ENCODE results near the gene TRIM65. TPM values are rescaled to one million over a fixed set of nuclear protein-coding genes. Genes with fewer than 3 reads are reported as not detected.

TRIM65 gene
- total RNA-seq, 1 donor from 2014 or later: 9.8 TPM

DNA sequence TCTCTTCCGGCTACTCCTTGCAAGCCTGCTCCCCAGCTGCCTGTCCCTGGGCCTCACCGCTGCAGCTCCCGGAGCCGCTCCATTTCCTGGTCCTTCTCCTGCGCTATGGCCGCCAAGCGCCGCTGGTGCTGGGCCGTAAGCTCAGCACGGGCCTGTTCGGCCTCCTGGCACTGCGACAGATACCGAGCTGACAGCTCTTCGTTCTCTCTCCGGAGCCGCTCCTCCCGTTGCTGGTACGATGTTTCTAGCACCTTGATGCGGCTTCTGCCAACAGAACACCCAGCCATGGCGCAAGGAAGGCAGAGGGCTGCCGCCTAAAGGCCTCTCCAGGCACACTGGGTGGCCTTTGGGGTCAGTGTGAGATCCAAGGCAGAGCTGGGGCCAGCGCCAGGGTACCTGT lies 22.9 kb upstream of the TRIM65 start:
- DNase-seq (ENCODE audit: low spot score) (no peak), ATAC-seq (no peak)

DNA sequence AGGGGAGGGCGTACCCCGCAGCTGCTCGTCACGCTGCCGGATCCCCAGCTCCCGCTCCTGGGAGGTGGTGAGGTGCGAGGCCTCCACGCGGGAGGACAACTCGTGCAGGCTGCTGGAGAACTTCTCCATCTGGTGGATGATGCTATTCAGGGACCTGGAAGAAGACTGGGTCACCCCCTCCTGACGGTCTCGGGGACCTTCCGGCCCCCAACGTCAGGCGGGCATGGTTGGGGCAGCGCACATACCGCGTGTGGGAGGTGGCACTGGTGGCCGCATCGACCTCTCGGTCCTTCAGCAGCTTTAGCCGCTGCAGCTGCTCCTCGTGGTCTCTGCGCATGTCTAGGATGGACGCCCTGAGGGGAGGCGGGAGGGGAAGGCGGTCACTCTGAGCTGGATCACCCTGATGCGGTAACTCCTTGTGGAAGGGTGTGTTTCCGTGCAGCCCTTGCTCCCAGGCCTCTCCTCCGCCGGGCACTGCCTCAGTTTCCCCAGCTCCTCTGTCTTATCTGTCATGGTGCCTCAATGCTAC lies 21.2 kb upstream of the TRIM65 start:
- ATAC-seq (no peak), DNase-seq (ENCODE audit: low spot score) (no peak)

DNA sequence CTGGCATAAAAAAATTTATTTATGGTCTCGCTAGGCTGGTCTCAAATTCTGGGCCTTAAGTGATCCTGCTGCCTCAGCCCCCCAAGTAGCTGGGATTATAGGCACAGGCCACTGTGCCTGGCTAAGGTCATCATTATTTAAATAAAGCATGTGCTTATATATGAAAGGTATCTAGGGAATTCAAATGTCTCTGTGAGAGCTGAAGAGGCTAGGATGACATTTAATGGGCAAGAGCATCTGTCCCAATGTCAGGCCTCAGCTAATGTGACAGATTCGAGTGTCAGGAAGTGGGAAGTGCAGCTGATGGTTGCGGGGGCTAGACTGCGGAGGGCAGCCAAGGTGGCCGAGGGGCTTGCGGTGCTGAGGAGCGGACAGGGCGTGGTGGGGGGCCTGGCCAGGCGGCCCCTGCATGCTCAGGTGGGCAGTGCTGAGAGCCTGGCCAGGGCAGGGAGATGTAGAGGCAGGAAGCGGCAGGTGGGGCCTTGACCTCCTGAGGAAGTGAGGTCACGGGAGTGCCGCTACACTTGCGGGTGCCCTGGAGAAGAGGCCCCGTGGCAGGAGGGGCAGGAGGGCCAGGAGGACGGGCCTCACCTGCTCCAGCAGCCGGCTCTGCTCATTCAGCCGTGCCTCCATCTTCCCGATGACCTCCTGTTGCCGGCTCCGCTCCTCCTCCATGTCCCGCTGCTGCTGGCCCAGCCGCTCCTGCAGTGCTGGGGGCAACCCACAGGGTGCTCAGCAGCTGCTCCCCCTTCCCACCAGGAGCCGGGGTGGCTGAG lies 20.6 kb upstream of the TRIM65 start:
- ATAC-seq: no peak
- no peak for DNase-seq (ENCODE audit: low spot score)

DNA sequence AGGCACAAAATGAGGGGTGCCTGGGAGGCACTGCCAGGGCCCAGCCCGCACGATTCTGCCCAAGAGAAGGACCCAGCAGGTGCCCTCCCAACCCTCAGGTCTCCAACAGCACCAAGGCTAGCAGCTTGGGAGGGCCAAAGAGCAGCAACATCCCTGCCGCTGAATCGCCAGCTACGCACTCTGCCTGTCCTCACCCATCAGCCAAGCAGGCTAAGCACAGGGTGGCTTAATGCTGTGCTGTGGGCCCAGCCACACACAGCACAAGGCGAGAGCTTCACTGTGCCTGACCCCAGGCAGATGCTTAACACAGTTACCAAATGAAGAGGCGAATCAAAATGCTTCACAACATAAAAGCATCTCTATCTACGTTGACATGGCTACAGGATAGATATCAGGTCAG lies 18.5 kb upstream of the TRIM65 start:
- ATAC-seq (no peak), DNase-seq (ENCODE audit: low spot score) (no peak)

DNA sequence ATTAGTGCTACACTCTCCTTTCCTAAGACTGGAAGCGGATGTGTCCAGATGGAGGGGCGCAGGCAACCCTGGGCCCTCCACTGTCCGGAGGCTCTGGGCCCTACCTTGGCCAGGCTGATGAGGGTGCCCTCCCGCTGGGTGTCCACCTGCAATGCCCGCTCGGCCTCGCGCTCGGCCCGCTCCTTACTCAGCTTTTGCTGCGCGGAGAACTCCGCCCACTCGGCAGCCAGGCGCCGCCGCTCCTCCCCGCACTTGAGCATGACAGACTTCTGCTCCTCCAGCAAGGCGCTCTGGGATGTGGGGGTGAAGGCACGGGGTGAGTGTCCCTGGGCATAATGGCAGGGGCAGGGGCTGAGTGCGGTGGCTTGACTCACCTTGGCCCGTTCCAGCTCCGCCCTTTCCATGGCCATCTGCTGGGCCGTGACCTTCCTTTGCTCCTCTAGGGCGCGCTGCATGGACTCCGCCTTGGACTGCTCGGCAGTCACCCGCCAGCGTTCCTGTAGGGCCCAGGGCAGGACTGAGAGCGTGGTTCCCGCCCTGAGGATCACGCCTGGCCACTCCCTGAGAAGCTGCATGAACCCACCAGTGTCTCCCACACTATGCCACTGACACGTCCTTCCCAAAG lies 18.0 kb upstream of the TRIM65 start:
- DNase-seq (ENCODE audit: low spot score) (no peak), ATAC-seq (no peak)

DNA sequence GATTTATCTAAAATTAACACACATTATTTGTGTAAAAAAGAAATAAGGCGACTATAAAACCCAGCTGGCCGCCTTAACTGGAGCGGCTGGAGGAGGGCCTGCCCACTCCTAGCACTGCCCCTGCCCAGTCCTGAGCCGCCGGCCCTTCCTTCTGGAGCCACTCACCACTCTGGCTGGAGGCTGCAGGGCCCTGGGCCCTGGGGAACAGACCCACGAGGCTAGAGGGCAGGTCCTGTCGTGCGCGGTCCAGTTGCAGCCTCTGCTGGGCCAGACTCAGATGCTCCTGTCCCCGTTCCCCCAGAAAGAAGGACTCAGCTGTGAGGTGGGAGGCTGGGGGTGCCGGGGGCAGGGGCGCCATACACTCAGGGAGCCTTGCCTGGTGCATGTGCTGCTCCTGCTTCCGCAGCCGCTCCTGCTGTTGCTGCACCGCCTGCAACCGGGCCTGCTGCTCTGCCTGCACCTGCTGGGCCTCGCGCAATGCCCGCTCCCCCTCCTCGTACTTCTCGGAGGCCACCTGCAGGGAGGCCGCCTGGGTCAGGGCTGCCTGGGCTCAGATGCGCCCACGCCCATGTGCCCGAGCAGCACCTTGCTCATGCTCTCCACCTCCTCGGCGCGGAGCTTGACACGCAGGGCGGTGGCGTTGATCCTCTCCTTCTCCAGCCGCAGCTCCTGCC lies 16.9 kb upstream of the TRIM65 start:
- ATAC-seq: no peak
- no peak for DNase-seq (ENCODE audit: low spot score)

DNA sequence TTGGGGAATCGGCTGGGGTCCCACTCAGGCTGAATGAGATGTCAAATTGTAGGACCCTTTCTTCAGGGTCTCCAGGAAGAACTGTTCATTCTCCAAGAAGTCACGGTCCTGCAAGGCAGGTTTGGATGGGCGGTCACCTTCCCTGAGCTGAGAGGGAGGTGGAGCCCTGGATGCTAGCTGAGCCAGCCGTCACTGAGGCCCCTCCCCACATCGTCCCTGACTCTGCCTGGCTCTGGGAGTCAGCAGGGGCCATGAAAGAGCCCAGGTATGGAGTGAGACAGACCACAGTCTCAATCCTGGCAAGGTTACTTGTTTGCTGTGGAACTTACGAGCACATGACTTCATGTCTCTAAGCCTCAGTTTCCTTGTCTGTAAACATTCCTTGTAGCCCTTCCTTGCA lies 13.9 kb upstream of the TRIM65 start:
- DNase-seq (ENCODE audit: low spot score) (no peak), ATAC-seq (no peak)

DNA sequence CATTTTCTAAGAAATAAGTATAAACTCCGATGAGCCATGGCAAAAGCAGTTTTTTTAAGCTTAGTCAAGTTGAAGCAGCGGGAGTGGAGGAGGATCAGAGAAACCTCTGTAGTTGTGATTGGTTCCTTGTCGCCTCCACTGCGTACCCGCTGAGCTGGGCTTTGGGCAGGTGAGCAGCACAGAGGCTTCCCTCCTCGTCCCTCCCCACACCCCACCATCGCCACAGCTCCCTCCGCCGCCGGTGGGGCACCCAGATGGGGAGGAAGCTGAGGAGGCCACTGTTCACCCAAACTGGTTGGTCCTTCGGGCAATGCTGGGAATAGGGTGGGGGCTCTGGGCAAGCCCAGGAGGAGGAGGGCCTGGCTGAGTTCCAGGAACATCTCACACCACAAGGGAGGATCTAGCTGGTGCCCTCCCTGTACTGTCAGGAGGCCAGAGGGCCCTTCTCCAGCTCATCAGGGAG lies 13.1 kb upstream of the TRIM65 start:
- DNase-seq (ENCODE audit: low spot score) (no peak), ATAC-seq (no peak)

DNA sequence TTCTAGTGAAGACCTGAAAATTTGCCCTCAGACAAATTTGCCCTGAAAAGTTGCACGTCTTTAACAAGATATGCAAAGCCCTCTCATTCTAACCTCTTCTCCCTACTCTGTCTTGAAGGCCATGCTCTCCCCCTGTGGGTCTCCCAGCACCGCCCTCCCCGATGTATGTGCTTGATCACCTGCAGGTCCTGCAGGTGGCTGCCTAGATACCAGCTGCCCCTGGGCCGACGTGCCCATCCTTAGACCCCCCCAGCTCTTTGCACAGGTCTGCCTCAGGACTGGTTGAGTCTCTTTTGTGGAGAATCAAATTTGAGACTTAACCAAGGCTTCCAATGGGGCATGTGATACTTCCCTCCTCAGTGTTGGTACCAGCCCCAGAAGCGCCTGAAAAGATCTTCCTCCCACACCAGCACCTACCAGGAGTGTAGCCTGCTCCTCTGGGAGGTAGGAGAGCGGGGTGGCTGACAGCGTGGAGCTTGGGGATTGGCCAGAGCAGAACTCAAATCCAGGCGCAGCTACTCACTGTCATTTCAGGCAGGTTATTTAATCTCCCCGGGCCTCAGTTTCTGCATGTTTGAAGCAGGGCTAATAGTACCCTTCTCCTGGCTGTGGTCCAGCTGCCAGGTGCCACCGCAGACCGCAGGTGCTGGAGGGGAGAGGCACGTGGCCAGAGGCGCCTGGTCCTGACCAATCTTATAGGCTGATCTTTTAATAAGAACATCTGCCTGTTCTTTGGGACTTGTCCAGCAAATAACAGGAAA lies 12.5 kb upstream of the TRIM65 start:
- ATAC-seq: no peak

DNA sequence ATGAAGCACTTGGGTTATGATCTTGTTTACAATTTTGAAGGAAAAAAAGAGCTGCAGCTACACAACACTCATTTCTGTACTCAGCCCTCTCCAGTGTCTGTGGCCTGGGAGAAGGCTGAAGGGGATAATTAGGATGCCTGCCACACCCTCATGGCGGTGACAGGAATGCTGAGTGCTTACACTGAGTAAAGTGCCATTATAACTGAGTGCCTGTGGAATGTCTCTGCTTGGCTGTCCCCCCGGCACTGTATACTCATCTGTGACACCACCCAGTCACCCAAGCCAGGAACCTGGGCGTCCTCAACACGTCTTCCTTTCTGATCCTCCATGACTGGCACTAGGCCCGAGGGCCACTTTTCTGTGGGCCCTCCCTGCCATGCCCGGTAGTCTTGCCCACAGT lies 11.4 kb upstream of the TRIM65 start:
- ATAC-seq: no peak
- no peak for DNase-seq (ENCODE audit: low spot score)

More for the DNA sequence above, 12.5 kb upstream of the TRIM65 start:
- DNase-seq (ENCODE audit: low spot score): no peak

DNA sequence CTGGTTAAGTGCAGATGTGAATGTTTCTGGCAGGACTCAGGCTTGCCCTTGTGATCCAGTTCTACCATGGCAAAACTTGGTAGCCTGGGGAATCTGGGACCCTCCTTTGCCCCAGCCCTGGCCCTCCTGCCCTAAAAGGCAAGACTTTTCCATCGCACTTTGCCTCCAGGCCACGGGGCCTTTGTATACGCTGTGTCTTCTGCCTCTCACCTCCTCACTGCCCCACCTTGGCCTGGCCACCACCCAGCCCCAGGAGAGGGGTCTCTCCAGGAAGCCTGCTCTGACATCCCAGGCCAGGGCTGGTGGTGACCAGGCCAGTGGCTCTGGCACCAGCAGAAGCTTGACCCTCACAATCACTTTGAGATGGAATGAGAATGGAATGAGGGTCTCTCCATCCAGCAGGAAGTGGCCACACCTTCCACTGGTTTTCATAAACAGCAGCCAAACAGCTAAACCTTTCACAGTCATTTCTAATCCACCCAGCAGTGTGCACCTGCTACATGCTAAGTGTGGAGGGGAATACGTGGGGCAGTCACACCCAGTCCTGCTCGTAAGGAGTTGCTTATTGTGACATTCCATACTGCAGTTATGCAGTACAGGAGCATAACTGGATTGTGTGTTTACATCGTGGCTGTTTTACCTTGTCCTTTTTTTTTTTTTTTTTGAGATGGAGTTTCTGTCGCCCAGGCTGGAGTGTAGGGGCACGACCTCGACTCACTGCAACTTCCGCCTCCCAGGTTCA lies 9.6 kb upstream of the TRIM65 start:
- ATAC-seq (no peak), DNase-seq (ENCODE audit: low spot score) (no peak)

DNA sequence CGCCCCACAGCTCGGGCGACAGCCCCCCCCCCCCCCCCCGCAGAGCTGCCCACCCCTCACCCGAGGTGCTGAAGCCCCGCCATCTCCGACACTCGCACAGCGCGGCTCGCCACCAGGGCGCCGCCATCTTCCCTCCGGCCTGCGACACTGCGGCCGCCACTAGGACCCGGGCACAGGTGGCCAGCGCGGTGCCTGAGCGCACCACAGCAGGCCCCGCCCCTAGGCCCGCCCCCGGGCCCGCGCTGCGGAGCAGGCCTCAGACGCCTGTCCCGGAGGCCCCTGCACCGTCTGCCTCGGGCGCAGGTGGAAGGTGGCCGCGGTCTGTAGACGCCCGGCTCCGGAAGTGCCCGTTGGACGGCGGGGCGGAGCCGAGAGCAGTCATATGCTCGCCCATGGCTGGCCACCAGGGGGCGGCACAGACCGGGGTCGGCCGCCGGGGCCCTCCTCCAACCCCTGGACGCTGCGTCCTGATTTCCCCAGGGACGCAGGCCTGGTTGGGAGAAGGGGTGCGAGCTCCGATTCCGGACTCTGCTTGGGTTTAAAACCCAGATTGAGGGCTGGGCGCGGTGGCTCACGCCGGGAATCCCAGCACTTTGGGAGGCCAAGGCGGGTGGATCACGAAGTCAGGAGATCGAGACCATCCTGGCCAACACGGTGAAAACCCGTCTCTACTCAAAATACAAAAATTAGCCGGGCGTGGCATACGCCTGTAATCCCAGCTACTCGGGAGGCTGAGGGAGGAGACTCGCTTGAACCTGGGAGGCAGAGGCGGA lies 8.2 kb upstream of the TRIM65 start, which contains the start of gene MRPL38:
Gene MRPL38 (minus strand): TSS at position 136 of the 773 bp plus-strand sequence. CDS start 9 bp downstream, at position 127.
- DNase-seq (ENCODE audit: low spot score): peak; percentile 97
- peak; percentile 93 for ATAC-seq

DNA sequence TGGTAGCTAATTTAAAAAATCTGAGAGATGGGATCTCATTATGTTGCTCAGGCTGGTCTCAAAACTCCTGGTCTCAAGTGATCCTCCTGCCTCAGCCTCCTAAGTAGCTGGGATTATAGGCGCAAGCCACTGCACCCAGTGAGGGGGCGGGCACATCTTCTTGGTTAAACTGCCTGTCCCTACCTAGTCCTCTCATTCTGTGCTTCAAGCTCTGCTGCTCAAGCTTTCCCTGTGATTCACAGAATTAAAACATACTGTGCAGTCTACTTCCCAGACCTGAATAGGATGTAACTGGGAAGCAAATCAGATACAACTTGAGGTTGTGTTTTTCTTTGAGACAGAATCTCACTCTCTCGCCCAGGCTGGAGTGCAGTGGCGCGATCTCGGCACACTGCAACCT lies 5.7 kb upstream of the TRIM65 start:
- ATAC-seq (no peak), DNase-seq (ENCODE audit: low spot score) (no peak)

DNA sequence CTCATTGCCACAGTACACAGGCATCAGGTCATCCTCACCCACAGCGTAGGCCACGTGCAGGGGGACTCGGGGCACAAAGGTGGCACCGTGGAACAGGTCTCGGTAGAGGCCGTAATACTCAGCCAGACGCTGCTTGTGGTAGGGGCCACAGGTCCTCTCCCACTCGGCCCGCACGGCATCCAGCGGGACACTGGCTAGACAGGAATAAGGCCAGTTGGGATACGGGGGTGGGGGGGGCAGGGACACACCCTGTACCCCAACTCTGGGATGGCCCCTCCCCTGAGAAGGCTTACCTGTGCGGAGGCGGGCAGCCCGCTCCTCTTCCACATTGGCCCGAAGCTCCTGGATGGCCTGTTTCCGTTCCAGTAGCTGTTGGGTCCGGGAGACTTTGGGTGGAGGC lies 5.0 kb upstream of the TRIM65 start:
- ATAC-seq (no peak), DNase-seq (ENCODE audit: low spot score) (no peak)

DNA sequence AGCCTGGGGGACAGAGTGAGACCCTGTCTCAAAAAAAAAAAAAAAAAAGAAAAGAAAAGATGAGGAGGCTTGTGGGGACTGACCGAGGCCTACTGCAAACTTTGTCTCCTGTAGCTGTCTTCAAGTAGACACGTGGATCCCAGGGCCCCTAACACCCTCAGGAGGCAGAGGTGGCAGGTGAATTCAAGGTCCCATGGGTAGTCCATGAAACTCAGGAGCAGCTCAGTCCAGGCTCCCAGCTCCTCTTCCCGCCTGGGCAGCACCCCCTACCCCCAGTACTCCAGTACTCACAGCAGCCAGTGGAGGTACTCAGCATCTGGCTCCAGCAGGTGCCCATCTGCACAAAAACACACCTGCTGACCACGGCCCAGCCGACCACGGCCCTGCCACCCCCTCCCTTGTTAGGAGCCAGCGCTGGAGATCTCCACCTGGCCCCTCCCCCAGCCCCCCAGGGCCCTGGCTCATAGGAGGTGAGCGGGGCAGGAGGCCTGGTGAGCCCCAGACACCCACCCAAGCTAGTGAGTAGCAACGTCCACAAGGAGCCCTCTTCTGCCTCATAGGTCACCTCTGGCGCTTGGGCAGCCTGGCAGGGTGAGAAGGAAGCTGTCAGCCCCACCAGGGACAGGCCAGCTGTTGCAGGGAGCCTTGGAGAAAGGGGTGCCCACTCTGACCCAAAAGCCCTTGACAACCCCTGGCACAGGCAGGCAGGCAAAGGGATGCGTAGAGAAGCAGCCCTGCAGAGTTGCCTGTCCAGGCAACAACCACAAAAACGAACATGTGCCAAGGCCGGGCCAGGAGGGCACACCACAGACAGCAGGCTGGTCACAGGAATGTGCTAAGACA lies 4.2 kb upstream of the TRIM65 start:
- ATAC-seq: no peak
- DNase-seq (ENCODE audit: low spot score): no peak

DNA sequence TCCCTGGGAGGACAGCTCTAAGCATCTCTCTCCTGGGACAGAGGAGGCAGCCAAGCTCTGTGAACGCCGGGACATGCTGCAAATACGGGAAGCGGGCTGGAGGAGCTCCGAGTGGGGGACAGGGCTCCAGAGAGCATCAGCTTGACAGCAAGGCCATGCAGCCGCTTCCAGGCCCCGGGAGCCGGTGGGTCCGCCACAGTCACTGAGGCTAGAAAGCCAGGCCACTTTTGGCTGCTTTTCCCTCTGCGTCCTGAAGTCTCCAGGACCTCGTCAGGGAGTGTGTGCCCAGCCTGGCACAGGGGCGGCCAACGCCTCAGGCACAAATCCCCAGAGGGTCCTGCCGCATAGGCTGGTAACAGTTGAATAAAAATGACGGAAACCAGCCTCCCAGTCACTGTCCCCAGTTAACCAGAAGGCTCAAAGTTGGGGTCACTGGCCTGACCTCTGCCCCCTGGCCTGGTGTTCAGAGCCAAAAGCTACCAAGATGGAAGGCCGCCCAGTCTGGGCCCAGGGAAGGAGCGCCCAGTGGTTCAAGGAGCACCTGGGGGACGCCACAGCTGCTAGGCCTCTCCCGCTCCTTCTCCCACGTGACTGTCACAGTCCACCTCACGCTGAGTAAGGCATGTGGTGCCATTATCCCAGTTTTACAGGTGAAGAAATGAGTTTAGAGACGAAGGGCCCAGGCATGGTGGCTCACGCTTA lies 3.2 kb upstream of the TRIM65 start:
- peak; percentile 8 for ATAC-seq
- DNase-seq (ENCODE audit: low spot score): peak; percentile 76

DNA sequence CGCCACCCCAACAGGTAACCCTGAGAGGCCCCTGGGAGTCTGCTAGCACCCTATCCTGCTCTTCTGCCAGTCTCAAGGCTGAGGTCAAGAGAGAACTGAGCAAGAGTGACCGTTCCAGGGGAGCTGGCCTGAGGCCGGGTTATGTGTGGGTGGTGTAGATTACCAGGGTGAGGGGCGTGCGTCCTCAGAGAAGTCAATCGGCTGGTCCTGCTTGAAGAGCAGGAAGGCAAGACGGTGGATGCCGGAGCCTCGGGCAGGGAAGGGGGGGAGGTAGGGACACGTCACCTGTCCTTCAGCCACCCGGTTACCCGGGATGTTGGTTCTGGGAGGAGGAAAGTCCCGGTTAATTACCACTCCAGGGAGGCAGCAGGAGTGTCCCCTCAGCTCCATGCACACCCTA lies 2.6 kb upstream of the TRIM65 start:
- DNase-seq (ENCODE audit: low spot score) (no peak), ATAC-seq (no peak)

DNA sequence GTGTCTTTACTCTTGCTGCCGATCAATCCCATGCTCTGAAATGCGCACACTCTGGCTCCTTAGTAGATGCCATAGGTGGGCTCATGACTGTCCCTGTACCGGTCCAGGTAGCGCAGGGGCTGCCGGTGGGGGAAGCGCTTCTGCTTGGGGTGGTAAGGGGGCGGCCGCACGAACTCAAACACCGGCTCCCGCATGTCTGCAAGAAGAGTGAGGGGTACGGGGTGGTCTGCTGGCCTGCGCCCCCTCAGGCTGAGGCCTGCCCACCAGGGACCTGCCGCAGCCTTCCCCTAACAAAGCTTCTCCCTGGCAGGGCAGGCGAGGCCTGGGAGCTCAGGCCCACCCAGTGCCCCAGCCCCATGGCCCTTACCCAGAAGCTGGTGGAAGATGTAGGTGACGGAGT lies 2.0 kb upstream of the TRIM65 start:
- ATAC-seq (no peak), DNase-seq (ENCODE audit: low spot score) (no peak)
